ENCODE measurements around the gene TMUB2. TPM values are rescaled to one million over a fixed set of nuclear protein-coding genes. Genes with fewer than 3 reads are reported as not detected.

The TMUB2 gene
- total RNA-seq, 3 donors from 2014 or later = 47.2 to 58.6 (median 49.1) TPM

DNA sequence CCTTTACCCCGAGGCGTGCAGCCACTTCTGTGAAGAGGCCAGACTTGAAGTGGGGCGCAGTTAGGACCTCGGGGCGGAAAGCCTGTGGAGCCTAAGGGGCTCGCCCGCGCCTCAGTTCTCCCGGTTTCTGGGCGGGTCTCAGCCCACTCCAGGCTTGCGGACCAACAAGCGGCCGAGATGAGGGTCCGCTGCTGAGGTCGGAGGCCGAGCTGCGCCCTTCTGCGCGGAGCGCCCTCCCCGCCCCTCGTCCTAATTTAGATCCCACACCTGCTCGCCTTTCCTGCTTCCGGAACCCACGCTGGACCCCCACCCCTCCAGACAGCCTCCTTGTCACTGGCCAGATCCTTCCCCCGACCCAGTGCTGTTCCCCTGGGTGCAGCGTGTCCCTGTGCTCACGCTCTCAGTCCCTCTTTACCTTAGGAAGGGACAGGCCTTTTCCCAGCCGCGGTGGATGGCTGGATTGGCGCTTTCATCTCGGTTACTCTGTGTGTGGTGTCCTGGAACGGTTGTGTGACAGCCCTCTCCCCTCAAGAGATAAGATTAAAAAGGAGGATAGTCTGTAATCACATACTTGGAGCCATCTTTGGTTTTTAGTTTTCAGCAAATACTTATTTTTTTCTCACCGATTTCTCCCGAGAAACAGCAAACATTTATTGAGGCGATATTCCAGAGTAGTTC lies 13.8 kb downstream of the TMUB2 start:
- TF ChIP-seq, protein P1, sequence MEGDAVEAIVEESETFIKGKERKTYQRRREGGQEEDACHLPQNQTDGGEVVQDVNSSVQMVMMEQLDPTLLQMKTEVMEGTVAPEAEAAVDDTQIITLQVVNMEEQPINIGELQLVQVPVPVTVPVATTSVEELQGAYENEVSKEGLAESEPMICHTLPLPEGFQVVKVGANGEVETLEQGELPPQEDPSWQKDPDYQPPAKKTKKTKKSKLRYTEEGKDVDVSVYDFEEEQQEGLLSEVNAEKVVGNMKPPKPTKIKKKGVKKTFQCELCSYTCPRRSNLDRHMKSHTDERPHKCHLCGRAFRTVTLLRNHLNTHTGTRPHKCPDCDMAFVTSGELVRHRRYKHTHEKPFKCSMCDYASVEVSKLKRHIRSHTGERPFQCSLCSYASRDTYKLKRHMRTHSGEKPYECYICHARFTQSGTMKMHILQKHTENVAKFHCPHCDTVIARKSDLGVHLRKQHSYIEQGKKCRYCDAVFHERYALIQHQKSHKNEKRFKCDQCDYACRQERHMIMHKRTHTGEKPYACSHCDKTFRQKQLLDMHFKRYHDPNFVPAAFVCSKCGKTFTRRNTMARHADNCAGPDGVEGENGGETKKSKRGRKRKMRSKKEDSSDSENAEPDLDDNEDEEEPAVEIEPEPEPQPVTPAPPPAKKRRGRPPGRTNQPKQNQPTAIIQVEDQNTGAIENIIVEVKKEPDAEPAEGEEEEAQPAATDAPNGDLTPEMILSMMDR (IDR thresholded peaks at IDR 0.05) = no peak
- intact Hi-C loops (cut with DNase I, micrococcal nuclease) = no loop called here
- peaks cover 22% of the 10 kb centered on the region for H3K4me1 ChIP-seq (ENCODE audit: low read depth)
- DNase-seq = no peak
- H3K9me3 ChIP-seq = no peaks in the 10 kb centered on the region
- H3K4me3 ChIP-seq = peak overlapping the region; percentile 30
- ATAC-seq = no peak
- no peaks in the 10 kb centered on the region for H3K36me3 ChIP-seq (ENCODE audit: low read depth)

DNA sequence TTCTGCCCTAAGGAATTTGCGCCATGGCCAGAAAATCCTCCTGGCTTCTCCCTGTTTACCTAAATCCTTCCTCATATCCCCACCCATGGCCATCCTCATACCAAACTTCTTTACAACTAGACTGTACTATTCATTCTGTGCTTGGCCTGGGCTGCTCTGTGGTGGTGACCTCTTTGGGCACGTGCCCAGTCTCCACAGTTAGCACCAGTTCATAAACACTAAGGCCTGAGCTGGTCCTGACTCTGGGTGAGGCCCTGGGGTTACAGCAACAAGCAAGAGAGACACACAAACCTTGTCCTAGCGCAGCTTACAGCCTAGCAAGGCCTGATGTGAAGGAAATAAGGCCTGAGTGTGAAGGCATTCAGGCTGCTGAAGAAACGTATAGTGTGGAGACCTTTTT lies 16.0 kb downstream of the TMUB2 start:
- intact Hi-C loops (cut with DNase I, micrococcal nuclease) = no loop called here
- TF ChIP-seq, protein P1 (IDR thresholded peaks at IDR 0.05) = no peak
- Histone ChIP-seq H3K9me3 (no peaks in the 10 kb centered on the region), H3K36me3 (ENCODE audit: low read depth) (no peaks in the 10 kb centered on the region), H3K4me1 (ENCODE audit: low read depth) (peaks cover 17% of the 10 kb centered on the region), H3K4me3 (no peak overlapping the region)
- DNase-seq (no peak), ATAC-seq (no peak)

DNA sequence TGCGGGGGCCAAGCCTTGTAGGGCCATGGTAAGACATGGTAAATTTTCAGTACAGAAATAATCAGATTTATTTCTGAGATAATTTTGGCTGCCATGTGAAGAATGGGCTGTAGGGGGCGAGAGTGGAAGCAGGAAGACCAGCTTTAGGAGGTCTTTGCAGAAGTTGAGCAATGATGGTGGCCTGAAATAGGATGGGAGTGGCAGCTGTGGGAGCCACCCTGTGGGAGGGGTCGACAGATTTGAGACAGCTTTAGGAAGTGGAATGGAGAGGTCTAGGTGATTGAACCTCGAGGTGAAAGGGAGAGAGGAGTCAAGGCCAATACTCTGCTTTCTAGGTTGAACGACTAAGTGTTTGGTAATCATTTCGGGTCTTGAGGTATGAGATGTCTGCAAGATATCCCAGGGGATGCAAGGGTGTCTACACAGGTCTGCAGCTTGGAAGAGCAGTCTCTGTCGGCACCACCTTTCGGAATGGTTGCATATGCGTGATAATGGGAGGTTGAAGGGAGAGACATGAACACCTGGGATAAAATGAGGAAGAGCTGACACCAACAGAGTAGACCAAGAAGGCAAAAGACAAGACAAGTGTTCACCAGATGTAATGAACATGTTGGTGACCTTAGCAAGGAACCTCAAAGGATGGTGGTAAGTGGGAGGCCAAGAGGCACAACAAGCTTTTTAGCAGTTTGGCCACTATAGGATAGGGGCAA lies 17.1 kb downstream of the TMUB2 start:
- Histone ChIP-seq H3K4me3 (no peak overlapping the region), H3K4me1 (ENCODE audit: low read depth) (peaks cover 9% of the 10 kb centered on the region), H3K36me3 (ENCODE audit: low read depth) (no peaks in the 10 kb centered on the region), H3K9me3 (no peaks in the 10 kb centered on the region)
- TF ChIP-seq, protein P1 (IDR thresholded peaks at IDR 0.05) = peak; percentile 71
- ATAC-seq (no peak), DNase-seq (peak in 1 of 3 donors; percentile 68)
- intact Hi-C loops (cut with DNase I, micrococcal nuclease) = no loop called here

DNA sequence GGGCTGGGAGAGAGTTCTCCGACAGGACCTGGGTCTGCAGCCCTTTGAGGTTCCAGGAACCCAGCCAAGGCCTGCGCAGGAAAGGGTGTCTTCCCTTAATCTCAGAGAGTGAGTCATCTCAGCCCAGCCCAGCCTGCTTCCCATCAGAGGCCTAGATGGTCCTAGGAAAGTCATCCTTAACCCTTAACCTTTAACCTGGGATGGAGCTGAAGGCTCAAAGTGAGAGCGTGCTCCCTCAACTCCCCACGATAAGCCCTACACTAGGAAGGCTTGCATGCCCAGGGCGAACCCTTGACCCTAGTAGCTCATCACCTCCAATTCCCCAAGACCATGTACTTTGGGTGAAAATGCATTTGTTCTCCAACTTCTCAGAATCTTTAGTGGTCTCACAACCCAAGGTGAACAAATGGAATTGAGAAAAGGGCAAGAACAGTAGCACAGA lies 17.7 kb downstream of the TMUB2 start:
- DNase-seq (no peak), ATAC-seq (no peak)
- TF ChIP-seq, protein P1 (IDR thresholded peaks at IDR 0.05) = no peak
- Histone ChIP-seq H3K4me3 (no peak overlapping the region), H3K9me3 (no peaks in the 10 kb centered on the region), H3K4me1 (ENCODE audit: low read depth) (peaks cover 9% of the 10 kb centered on the region), H3K36me3 (ENCODE audit: low read depth) (no peaks in the 10 kb centered on the region)
- intact Hi-C loops (cut with DNase I, micrococcal nuclease) = no loop called here

DNA sequence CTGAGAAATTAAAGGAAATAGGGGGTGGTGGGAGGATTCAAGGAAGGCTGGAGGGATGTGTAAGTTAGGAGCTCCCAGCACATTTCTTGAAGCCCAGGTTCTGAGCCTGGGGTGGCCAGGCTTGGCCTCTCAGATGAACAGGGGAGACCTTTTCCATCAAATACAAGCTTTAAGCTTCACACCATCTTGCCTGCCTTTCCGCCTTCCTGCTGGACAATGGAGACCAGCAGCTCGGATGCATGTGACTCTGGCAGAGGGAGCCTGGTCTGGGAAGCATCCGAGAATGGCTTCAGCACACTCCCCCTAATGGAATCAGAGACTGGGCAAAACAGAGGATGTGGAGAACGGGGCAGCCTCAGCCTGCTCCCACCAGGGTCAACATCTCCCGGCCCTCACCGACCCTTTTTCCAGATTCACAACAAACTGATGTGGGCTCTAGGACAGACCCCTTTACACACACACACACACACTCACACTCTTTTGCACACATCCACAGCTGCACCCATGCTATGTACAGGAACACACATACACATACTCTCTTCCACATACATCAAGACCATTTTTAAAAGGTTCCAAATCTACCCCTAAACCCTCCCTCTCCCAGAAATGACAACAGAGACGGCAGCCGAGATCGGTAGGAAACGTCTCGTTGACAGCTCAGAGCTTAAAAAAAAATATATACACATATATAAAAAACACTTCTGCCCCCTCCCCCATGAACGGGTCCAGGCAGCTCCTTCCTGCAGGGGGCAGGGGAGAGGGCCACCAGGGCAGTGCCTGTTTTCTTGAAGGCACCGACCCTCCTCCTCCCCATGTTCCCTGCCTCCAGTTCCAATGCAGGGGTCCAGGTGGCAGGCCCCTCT lies 19.4 kb downstream of the TMUB2 start:
- DNase-seq (no peak), ATAC-seq (no peak)
- intact Hi-C loops (cut with DNase I, micrococcal nuclease) = no loop called here
- H3K9me3 ChIP-seq = no peaks in the 10 kb centered on the region
- TF ChIP-seq, protein P1 (IDR thresholded peaks at IDR 0.05) = no peak
- H3K4me1 ChIP-seq (ENCODE audit: low read depth) = peaks cover 17% of the 10 kb centered on the region
- no peak overlapping the region for H3K4me3 ChIP-seq
- H3K36me3 ChIP-seq (ENCODE audit: low read depth) = no peaks in the 10 kb centered on the region
